Epithelial cell of proximal tubule (primary cell): ENCODE results near the gene CHGA. TPM values are rescaled to one million over a fixed set of nuclear protein-coding genes. Genes with fewer than 3 reads are reported as not detected.

ENCODE experiments used
- DNase-seq: peaks from one replicate; pipeline ENCODE4 v3.0.0-alpha.2; 2011; ENCODE audit warnings: low read depth
- H3K4me3 ChIP-seq: 2 replicates; pipeline ENCODE4 v1.5.1; 2011; ENCODE audit warnings: low read depth, mild to moderate bottlenecking, low read length
- total RNA-seq: library from RNA; depleted of rRNA; stranded (reverse); fragments of >200 nt; gene quantifications from 2 replicates; pipeline ENCODE4 v1.2.3, GENCODE V29; 2015
- TF ChIP-seq, protein P1 (sequence below): conservative IDR thresholded peaks from 2 replicates; pipeline ENCODE4 v1.5.1; 2012; ENCODE audit warnings: low read depth, mild to moderate bottlenecking, low read length

The CHGA gene
- total RNA-seq, 1 donor from 2014 or later, result not detected

GRCh38 chr14:92884410-92884809 lies 38.5 kb upstream of the CHGA start:
- H3K4me3 ChIP-seq, result no peak overlapping the region
- TF ChIP-seq, protein P1, sequence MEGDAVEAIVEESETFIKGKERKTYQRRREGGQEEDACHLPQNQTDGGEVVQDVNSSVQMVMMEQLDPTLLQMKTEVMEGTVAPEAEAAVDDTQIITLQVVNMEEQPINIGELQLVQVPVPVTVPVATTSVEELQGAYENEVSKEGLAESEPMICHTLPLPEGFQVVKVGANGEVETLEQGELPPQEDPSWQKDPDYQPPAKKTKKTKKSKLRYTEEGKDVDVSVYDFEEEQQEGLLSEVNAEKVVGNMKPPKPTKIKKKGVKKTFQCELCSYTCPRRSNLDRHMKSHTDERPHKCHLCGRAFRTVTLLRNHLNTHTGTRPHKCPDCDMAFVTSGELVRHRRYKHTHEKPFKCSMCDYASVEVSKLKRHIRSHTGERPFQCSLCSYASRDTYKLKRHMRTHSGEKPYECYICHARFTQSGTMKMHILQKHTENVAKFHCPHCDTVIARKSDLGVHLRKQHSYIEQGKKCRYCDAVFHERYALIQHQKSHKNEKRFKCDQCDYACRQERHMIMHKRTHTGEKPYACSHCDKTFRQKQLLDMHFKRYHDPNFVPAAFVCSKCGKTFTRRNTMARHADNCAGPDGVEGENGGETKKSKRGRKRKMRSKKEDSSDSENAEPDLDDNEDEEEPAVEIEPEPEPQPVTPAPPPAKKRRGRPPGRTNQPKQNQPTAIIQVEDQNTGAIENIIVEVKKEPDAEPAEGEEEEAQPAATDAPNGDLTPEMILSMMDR, result no peak
- DNase-seq, result no peak

DNA sequence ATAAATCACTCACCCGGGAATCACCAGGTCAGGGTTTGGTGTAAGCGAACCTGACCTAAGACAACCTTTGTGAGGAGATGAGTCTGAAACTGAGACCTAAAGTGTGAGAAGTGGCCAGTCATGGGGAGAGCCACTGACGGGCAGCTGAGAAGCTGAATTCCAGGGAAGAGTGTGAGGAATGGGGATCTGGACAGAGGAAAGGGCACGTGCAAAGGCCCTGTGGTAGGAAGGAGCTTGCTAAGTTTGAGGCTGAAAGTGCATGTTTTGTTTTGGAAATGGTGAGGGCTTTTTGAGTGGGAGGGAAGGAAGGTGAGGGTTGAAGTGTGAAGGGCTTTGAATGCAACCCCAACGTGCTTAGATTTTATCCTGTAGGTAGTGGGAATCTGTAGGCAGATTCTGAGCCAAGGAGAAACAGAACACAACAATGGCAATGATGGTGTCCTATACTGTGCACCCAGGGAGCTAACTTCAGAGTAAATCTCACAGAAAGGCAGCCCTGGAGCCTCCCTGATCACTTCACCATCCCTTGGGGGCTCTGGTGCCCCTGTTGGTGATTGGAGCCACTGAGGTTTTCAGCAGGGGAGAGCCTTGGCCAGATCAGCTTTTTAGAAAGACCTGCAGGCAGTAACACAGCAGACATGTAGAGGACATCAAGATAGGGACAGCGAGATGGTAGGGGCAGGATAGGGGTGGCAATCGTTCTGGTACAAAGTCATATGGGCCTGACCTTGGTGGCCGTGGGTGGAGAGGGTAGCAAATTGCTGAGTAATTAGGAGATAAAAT lies 37.5 kb upstream of the CHGA start:
- DNase-seq, result no peak
- no peak overlapping the region for H3K4me3 ChIP-seq
- TF ChIP-seq, protein P1, result no peak

DNA sequence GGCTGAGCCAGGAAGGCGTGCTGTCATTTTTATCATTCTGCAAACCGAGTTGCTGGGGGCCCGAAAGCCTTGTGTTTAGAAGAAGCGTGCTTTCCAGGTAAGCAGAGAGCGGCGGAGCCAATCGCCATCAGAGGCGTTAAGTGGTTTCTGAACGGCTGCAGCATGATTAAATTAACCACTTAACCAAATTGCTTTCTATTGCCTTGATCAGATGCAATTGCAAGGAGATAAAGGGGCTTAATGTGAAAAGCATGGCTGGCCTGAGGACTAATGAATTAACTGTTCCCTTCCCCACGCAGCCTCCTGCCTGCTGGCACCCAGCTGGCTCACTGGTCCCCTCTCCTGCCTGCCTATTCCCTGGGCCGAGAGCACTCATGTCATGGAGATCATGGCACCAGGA lies 36.6 kb upstream of the CHGA start:
- TF ChIP-seq, protein P1, result no peak
- DNase-seq, result no peak
- no peak overlapping the region for H3K4me3 ChIP-seq

DNA sequence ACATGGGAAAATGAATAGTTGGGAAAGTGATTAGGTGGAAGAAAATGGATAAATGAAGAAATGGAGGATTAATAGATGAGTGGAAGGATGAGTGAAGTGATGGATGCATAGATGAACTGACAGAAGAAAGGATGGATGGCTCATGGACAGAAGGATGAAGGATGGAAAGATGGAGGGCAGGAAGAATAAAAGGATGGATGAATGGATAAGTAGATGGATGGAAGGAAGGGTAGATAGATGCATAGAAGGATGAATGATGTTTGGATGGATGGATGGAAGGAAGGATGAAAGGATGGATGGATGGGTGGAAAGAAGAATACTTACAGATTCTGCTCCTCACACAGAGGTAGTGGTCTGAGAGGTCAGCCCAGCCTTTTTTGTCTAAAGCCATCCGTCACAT lies 35.8 kb upstream of the CHGA start:
- TF ChIP-seq, protein P1, result no peak
- DNase-seq, result no peak
- H3K4me3 ChIP-seq, result no peak overlapping the region

DNA sequence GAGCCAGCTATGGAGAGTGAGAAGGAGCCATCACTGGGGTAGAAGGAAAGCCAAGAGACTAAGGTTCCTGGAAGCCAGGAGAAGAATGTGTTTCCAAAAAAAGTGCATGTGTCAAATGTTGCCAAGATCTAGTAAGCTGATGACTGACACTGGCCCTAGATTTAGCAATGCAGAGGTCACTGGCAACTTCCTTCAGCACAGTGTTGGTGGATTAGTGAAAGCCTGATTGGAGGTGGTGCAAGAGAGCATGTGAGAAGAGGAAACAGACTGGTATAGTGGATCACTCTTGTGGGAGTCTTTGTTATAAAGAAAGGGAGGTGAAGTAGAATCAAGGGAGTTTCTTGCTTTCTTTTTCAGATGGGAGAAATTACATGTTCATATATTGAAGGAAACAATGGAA lies 34.1 kb upstream of the CHGA start:
- no peak for DNase-seq
- H3K4me3 ChIP-seq, result no peak overlapping the region
- TF ChIP-seq, protein P1, result no peak

DNA sequence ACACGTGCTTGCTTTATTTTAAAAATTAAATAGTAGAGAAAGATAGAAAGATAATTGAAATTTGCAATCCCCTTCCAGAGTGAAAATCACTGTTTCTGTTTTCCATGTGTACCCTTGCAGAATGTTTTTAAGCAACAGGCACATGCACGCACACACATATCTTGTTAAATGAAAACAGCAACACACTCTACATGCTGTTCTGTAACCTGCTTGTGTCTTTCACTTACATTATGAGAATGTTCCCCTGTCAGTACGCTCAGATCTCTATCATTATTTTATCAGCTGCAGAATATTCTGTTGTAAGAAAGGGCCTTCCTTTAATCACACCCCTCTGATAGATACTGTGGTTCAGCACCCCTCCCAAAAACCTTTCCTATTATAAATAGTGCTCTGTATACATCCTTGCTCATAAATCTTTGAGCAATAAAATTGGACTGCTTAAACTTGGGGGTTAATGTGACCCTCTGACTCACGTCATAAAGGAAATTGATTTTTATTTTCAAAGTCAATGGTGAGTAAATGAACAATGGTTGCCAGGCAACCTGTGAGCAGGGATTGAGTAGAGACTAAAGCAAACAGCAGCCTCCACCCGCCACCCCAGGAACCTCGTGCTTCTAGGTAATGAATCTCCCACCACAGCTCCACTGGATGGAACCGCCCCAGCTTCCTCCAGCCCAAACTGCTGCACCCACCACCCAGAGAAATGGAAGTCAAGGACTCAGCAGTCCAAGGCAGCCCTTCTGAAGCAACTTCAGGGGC lies 31.9 kb upstream of the CHGA start:
- no peak overlapping the region for H3K4me3 ChIP-seq
- DNase-seq, result no peak

More for the DNA sequence above, 31.9 kb upstream of the CHGA start:
- TF ChIP-seq, protein P1, result no peak
